Uterus (tissue), 4 donors: ENCODE results near the gene MAN2B2. TPM values are rescaled to one million over a fixed set of nuclear protein-coding genes. Genes with fewer than 3 reads are reported as not detected.

Source experiments
- DNase-seq, 2 donors: peaks; one replicate each; pipeline ENCODE4 v3.0.0-alpha.2; 2019 to 2020
- H3K27ac ChIP-seq, 2 donors: fragments of 200-600 bp; sonication (generic); 1 replicate in 1 of 2; 2 replicates in 1 of 2; pipeline ENCODE4 v1.5.1; 2016 to 2018
- H3K27me3 ChIP-seq, 2 donors: fragments of 200-600 bp; sonication (generic); one replicate each; pipeline ENCODE4 v1.5.1; 2018 to 2019; ENCODE audit warnings: control low read depth in 1 of 2
- H3K36me3 ChIP-seq, 2 donors: fragments of 200-600 bp; sonication (generic); one replicate each; pipeline ENCODE4 v1.5.1; 2019; ENCODE audit warnings: control low read depth in 1 of 2
- H3K4me1 ChIP-seq, 2 donors: fragments of 200-600 bp; sonication (generic); one replicate each; pipeline ENCODE4 v1.5.1; 2018 to 2019; ENCODE audit warnings: control low read depth in 1 of 2
- H3K4me3 ChIP-seq, 2 donors: fragments of 200-600 bp; sonication (generic); 1 replicate in 1 of 2; 2 replicates in 1 of 2; pipeline ENCODE4 v1.5.1; 2018 to 2019; ENCODE audit warnings: mild to moderate bottlenecking in 1 of 2
- H3K9me3 ChIP-seq, 2 donors: fragments of 200-600 bp; sonication (generic); one replicate each; pipeline ENCODE4 v1.5.1; 2019; ENCODE audit warnings: control low read depth in 1 of 2
- POLR2A ChIP-seq, 2 donors: fragments of 450-650 bp; IDR thresholded peaks; one replicate each; pipeline ENCODE4 v1.6.1; 2016; ENCODE audit warnings: antibody characterized with exemption in 2 of 2, mild to moderate bottlenecking in 1 of 2, moderate library complexity in 1 of 2
- intact Hi-C: fragments of 100-400 bp; cut with DNase I; formaldehyde crosslinking; loops from one replicate; pipeline ENCODE4 v1.15.1; 2023; ENCODE audit warnings: low total_unique reads
- total RNA-seq, 4 donors: library from RNA; depleted of rRNA in 3 of 4; stranded (reverse); fragments of >200 nt in 3 of 4; gene quantifications; one replicate each; pipeline versions ENCODE4 v1.1.0 to v1.2.4, GENCODE V29; 2014 to 2023
- TF ChIP-seq, protein P1 (sequence below), 4 experiments: fragments of 200-600 bp in 2 of 4; fragments of 450-650 bp in 2 of 4; sonication (generic) in 2 of 4; IDR thresholded peaks; one replicate each; pipeline ENCODE4 v1.5.1; 2016 to 2019; ENCODE audit warnings: antibody characterized with exemption in 4 of 4, mild to moderate bottlenecking in 2 of 4, moderate library complexity in 1 of 4
- donor health status: DM: yes; HTN: yes; CAD: no.

Gene MAN2B2
- total RNA-seq, 4 donors from 2014 or later: 14.8 to 30.8 (median 19.2) TPM

DNA sequence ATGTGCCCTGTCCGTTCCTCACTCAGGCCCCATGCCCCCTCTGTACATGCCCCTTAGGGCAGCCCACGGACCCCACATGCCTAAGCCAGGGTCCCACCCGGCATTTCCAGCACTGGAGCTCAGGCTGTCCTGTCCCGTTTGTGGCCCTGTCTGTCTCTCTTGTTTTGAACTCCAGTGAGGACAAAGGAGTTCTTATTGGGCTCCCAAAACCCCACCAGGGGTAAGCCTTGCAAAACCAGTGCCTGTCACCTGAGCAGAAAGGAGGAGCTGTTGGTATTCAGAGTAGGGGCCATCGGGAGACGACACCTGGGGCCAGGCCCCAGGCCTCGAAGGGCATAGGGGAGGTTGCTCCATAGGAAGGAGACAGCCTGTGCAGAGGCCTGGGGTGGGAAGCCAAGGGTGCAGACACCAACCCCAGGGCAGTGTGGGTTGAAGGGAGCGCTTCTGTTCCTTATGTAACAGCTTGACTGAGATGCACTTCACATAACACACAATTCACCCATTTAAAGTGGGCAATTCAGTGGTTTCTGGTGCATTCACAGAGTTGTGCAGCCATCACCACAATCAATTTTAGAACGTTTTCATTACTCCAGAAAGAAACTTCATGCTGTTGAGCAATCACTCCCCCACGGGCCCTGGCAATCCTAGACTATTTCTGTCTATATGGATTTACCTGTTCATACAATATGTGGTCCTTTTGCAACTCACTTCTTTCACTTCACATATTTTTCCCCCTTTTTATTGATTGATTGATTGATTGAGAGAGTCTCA, 31.7 kb downstream of the MAN2B2 start:
- TF ChIP-seq POLR2A (IDR thresholded peaks at IDR 0.05): no peak
- TF ChIP-seq, protein P1, sequence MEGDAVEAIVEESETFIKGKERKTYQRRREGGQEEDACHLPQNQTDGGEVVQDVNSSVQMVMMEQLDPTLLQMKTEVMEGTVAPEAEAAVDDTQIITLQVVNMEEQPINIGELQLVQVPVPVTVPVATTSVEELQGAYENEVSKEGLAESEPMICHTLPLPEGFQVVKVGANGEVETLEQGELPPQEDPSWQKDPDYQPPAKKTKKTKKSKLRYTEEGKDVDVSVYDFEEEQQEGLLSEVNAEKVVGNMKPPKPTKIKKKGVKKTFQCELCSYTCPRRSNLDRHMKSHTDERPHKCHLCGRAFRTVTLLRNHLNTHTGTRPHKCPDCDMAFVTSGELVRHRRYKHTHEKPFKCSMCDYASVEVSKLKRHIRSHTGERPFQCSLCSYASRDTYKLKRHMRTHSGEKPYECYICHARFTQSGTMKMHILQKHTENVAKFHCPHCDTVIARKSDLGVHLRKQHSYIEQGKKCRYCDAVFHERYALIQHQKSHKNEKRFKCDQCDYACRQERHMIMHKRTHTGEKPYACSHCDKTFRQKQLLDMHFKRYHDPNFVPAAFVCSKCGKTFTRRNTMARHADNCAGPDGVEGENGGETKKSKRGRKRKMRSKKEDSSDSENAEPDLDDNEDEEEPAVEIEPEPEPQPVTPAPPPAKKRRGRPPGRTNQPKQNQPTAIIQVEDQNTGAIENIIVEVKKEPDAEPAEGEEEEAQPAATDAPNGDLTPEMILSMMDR (IDR thresholded peaks at IDR 0.05): no peak
- Histone ChIP-seq H3K36me3 (no peaks in the 10 kb centered on the region), H3K27me3 (no peaks in the 10 kb centered on the region), H3K9me3 (peaks cover 0 to 5% of the 10 kb centered on the region in 2 donors), H3K4me3 (no peak overlapping the region), H3K4me1 (no peaks in the 10 kb centered on the region), H3K27ac (no peak overlapping the region)
- no peak for DNase-seq
- intact Hi-C loops: no loop called here

DNA sequence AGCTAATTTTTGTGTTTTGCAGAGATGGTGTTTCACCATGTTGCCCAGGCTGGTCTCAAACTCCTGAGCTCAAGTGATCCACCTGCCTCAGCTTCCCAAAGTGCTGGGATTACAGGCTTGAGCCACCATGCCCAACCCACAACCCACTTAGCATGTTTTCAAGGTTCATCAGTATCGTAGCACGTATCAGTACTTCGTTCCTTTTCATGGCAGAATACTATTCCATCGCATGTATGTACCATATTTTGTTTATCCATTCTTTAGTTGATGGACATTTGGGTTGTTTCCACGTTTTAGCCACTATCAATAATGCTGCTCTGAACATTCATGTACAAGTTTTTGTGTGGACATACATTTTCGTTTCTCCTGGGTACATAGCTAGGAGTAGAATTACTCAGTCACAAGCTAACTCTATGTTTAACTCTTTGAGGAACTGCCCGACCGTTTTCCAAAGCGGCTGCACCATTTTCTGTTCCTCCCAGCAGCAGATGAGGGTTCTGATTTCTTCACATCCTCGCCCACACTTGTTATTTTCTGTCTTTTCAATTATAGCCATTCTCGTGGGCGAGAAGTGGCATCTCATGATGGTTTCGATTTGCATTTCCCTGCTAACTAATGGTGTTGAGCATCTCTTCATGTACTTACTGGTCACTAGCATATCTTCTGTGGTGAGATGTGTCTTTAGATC, 32.5 kb downstream of the MAN2B2 start:
- no peak for DNase-seq
- Histone ChIP-seq H3K4me1 (no peaks in the 10 kb centered on the region), H3K36me3 (no peaks in the 10 kb centered on the region), H3K27me3 (no peaks in the 10 kb centered on the region), H3K4me3 (no peak overlapping the region), H3K9me3 (peaks cover 0 to 5% of the 10 kb centered on the region in 2 donors), H3K27ac (no peak overlapping the region)
- TF ChIP-seq, protein P1 (IDR thresholded peaks at IDR 0.05): no peak
- no peak for TF ChIP-seq POLR2A (IDR thresholded peaks at IDR 0.05)
- intact Hi-C loops: no loop called here

DNA sequence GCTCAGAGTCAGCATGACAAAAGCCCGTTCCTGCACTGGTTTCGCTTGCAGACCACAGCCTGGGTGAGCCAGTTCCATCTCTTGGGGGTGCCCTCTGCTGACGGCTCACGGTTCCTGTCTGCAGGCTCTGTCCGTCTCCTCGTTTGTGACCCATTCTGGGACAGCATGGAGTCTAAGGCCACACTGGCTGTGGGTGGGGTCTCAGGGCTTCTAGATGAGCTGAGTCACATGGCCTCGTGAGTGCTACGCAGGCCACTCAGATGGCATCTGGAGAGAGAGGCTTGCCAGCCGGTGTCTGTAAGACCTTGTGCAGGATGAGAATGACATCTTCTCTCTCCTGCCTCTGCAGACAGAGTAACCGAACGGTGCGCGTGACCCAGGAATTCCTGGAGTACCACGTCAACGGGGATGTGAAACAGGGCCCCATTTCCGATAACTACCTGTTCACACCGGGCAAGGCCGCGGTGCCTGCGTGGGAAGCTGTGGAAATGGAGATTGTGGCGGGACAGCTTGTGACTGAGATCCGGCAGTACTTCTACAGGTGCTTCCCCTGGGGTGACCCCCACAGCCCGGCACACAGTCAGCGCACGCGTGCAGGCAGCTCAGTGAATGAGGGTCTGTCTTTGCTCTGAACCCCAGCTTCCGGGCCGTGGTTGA, 33.9 kb downstream of the MAN2B2 start:
- Histone ChIP-seq H3K4me1 (no peaks in the 10 kb centered on the region), H3K27me3 (no peaks in the 10 kb centered on the region), H3K4me3 (no peak overlapping the region), H3K27ac (no peak overlapping the region), H3K9me3 (peaks cover 0 to 5% of the 10 kb centered on the region in 2 donors), H3K36me3 (no peaks in the 10 kb centered on the region)
- no peak for DNase-seq
- intact Hi-C loops: no loop called here
- TF ChIP-seq POLR2A (IDR thresholded peaks at IDR 0.05): no peak
- TF ChIP-seq, protein P1 (IDR thresholded peaks at IDR 0.05): no peak

DNA sequence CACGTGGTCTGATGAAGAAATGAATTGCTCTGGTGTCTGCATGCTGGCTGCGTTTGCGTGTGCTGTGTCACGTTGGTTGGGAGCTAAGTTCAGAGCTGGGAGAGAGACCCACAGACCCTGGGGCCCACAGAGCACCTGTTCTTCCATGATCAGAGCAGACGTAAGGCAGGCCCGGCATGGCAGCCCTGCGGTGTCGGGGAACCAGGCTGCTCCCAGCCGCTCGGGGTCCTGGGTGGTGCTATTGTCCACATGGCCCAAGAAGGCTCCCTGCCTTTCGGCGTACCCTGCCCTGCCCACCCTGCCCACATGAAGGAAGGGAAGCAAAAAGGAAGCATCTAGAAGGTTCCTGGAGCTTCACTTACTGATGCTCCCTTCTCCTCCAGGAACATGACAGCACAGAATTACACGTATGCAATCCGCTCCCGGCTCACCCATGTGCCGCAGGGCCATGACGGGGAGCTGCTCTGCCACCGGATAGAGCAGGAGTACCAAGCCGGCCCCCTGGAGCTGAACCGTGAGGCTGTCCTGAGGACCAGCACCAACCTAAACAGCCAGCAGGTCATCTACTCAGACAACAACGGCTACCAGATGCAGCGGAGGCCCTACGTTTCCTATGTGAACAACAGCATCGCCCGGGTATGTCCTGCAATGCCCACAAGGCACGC, 34.6 kb downstream of the MAN2B2 start:
- Histone ChIP-seq H3K9me3 (peaks cover 0 to 5% of the 10 kb centered on the region in 2 donors), H3K4me3 (no peak overlapping the region), H3K36me3 (no peaks in the 10 kb centered on the region), H3K27ac (no peak overlapping the region), H3K4me1 (no peaks in the 10 kb centered on the region), H3K27me3 (no peaks in the 10 kb centered on the region)
- TF ChIP-seq POLR2A (IDR thresholded peaks at IDR 0.05): no peak
- TF ChIP-seq, protein P1 (IDR thresholded peaks at IDR 0.05): no peak
- intact Hi-C loops: no loop called here
- no peak for DNase-seq
